ENCODE results near the gene MYO18A. TPM values are rescaled to one million over a fixed set of nuclear protein-coding genes. Genes with fewer than 3 reads are reported as not detected.

The MYO18A gene
- total and polyA plus RNA-seq, 2 experiments from 2014 or later = 186 to 564 TPM

- H3K27ac ChIP-seq = no peak overlapping the region
- H3K27me3 ChIP-seq = no peaks in the 10 kb centered on the region
- peaks cover 4% of the 10 kb centered on the region for H3K4me1 ChIP-seq (ENCODE audit: low read depth)
- TF ChIP-seq CTCF (IDR thresholded peaks at IDR 0.05; ENCODE audit: low read depth, low read length) = no peak
- no peak overlapping the region for H3K4me3 ChIP-seq
- no peak for DNase-seq (ENCODE audit: low read depth in 1 of 2, low spot score in 1 of 2)
- no peaks in the 10 kb centered on the region for H3K36me3 ChIP-seq
- H3K9me3 ChIP-seq (ENCODE audit: low read depth) = no peaks in the 10 kb centered on the region
Measured at GRCh38 chr17:29196769-29197515, 16.7 kb upstream of the MYO18A start.

GRCh38 chr17:29195465-29196081 is 15.4 kb upstream of the MYO18A start:
- TF ChIP-seq CTCF (IDR thresholded peaks at IDR 0.05; ENCODE audit: low read depth, low read length) = no peak
- peak in 1 of 2 donors; percentile 10 for DNase-seq (ENCODE audit: low read depth in 1 of 2, low spot score in 1 of 2)
- Histone ChIP-seq H3K27ac (no peak overlapping the region), H3K4me3 (no peak overlapping the region), H3K4me1 (ENCODE audit: low read depth) (peaks cover 4% of the 10 kb centered on the region), H3K36me3 (no peaks in the 10 kb centered on the region), H3K27me3 (no peaks in the 10 kb centered on the region), H3K9me3 (ENCODE audit: low read depth) (no peaks in the 10 kb centered on the region)

GRCh38 chr17:29194669-29195068 is 14.5 kb upstream of the MYO18A start:
- H3K9me3 ChIP-seq (ENCODE audit: low read depth) = no peaks in the 10 kb centered on the region
- H3K27ac ChIP-seq = no peak overlapping the region
- no peak overlapping the region for H3K4me3 ChIP-seq
- no peak for TF ChIP-seq CTCF (IDR thresholded peaks at IDR 0.05; ENCODE audit: low read depth, low read length)
- DNase-seq (ENCODE audit: low read depth in 1 of 2, low spot score in 1 of 2) = no peak
- no peaks in the 10 kb centered on the region for H3K27me3 ChIP-seq
- H3K36me3 ChIP-seq = no peaks in the 10 kb centered on the region
- H3K4me1 ChIP-seq (ENCODE audit: low read depth) = peaks cover 4% of the 10 kb centered on the region

GRCh38 chr17:29193146-29193545 is 12.9 kb upstream of the MYO18A start:
- no peak overlapping the region for H3K4me3 ChIP-seq
- H3K36me3 ChIP-seq = no peaks in the 10 kb centered on the region
- no peaks in the 10 kb centered on the region for H3K27me3 ChIP-seq
- no peaks in the 10 kb centered on the region for H3K9me3 ChIP-seq (ENCODE audit: low read depth)
- no peak for TF ChIP-seq CTCF (IDR thresholded peaks at IDR 0.05; ENCODE audit: low read depth, low read length)
- DNase-seq (ENCODE audit: low read depth in 1 of 2, low spot score in 1 of 2) = no peak
- H3K4me1 ChIP-seq (ENCODE audit: low read depth) = peaks cover 4% of the 10 kb centered on the region
- H3K27ac ChIP-seq = no peak overlapping the region

- DNase-seq (ENCODE audit: low read depth in 1 of 2, low spot score in 1 of 2) = no peak
- Histone ChIP-seq H3K36me3 (no peaks in the 10 kb centered on the region), H3K4me3 (no peak overlapping the region), H3K27me3 (no peaks in the 10 kb centered on the region), H3K27ac (no peak overlapping the region), H3K4me1 (ENCODE audit: low read depth) (peaks cover 4% of the 10 kb centered on the region), H3K9me3 (ENCODE audit: low read depth) (no peaks in the 10 kb centered on the region)
- no peak for TF ChIP-seq CTCF (IDR thresholded peaks at IDR 0.05; ENCODE audit: low read depth, low read length)
Measured at GRCh38 chr17:29190592-29191207, 10.5 kb upstream of the MYO18A start.
